ENCODE data around the gene MROH2A.
"Not testable (repeated sequence)": the region's sequence is repeated elsewhere in the genome, so short reads cannot be mapped to it uniquely, and the experiment has no call there.

MROH2A gene

GRCh38 chr2:233778030-233778429, at the start of gene MROH2A:
Gene MROH2A, plus strand, starts transcription at chr2:233778330. Its CDS starts 1,029 bp downstream, at chr2:233779359.
- no peak for DNase-seq

GRCh38 chr2:233728723-233729301, 49.3 kb upstream of the MROH2A start, which contains the start of gene UGT1A3:
Gene UGT1A3, plus strand, starts transcription at chr2:233729042. Its CDS starts 85 bp downstream, at chr2:233729127.
- no peak for DNase-seq

- not testable (repeated sequence) for DNase-seq
These were observed 41.1 kb upstream of the MROH2A start for GRCh38 chr2:233736868-233737653.

- DNase-seq: no peak
These were observed 37.3 kb upstream of the MROH2A start for GRCh38 chr2:233740870-233741269.

- no peak for DNase-seq
These were observed 34.5 kb upstream of the MROH2A start for GRCh38 chr2:233743464-233744259.

GRCh38 chr2:233745073-233745755, 32.9 kb upstream of the MROH2A start:
- no peak for DNase-seq

- not testable (repeated sequence) for DNase-seq
These were observed 32.3 kb upstream of the MROH2A start for GRCh38 chr2:233745838-233746237.

GRCh38 chr2:233746475-233747282, 31.5 kb upstream of the MROH2A start:
- DNase-seq: no peak

- DNase-seq: no peak
These were observed 30.9 kb upstream of the MROH2A start for GRCh38 chr2:233747283-233747544.

- DNase-seq: not testable (repeated sequence)
These were observed 27.4 kb upstream of the MROH2A start for GRCh38 chr2:233750689-233751088.

- DNase-seq: not testable (repeated sequence)
These were observed 26.7 kb upstream of the MROH2A start for GRCh38 chr2:233751212-233752009.

GRCh38 chr2:233754872-233755611, 23.1 kb upstream of the MROH2A start:
- DNase-seq: no peak

GRCh38 chr2:233756429-233757081, 21.6 kb upstream of the MROH2A start:
- DNase-seq: no peak

- no peak for DNase-seq
These were observed 20.0 kb upstream of the MROH2A start for GRCh38 chr2:233758141-233758540.

GRCh38 chr2:233758849-233759248, 19.3 kb upstream of the MROH2A start:
- DNase-seq: no peak

GRCh38 chr2:233760043-233760442, 18.1 kb upstream of the MROH2A start, which contains the start of gene UGT1A1:
Gene UGT1A1, plus strand, starts transcription at chr2:233760270. Its CDS starts 18 bp downstream, at chr2:233760288.
- no peak for DNase-seq

- no peak for DNase-seq
These were observed 16.9 kb upstream of the MROH2A start for GRCh38 chr2:233761040-233761769.

- no peak for DNase-seq
These were observed 13.9 kb upstream of the MROH2A start for GRCh38 chr2:233764264-233764663.

GRCh38 chr2:233764761-233765160, 13.4 kb upstream of the MROH2A start:
- DNase-seq: no peak
